Ovary (tissue), 3 donors: ENCODE results near the gene BEST2.

Experiments used
- POLR2A ChIP-seq: fragments of 450-650 bp; IDR thresholded peaks from one replicate; pipeline ENCODE4 v1.6.1; 2017; ENCODE audit warnings: antibody characterized with exemption, mild to moderate bottlenecking, moderate library complexity
- TF ChIP-seq, protein P1 (sequence below), 3 donors: fragments of 450-650 bp in 2 of 3; fragments of 200-600 bp in 1 of 3; IDR thresholded peaks; one replicate each; pipeline versions ENCODE4 v1.5.1 to v1.8.0; 2016 to 2022; ENCODE audit warnings: antibody characterized with exemption in 3 of 3, mild to moderate bottlenecking in 1 of 3
- donor health status: DM: no; HTN: no; CAD: no.

GRCh38 chr19:12799742-12800465, 48.3 kb downstream of the BEST2 start:
- no peak for TF ChIP-seq POLR2A
- TF ChIP-seq, protein P1, sequence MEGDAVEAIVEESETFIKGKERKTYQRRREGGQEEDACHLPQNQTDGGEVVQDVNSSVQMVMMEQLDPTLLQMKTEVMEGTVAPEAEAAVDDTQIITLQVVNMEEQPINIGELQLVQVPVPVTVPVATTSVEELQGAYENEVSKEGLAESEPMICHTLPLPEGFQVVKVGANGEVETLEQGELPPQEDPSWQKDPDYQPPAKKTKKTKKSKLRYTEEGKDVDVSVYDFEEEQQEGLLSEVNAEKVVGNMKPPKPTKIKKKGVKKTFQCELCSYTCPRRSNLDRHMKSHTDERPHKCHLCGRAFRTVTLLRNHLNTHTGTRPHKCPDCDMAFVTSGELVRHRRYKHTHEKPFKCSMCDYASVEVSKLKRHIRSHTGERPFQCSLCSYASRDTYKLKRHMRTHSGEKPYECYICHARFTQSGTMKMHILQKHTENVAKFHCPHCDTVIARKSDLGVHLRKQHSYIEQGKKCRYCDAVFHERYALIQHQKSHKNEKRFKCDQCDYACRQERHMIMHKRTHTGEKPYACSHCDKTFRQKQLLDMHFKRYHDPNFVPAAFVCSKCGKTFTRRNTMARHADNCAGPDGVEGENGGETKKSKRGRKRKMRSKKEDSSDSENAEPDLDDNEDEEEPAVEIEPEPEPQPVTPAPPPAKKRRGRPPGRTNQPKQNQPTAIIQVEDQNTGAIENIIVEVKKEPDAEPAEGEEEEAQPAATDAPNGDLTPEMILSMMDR (IDR thresholded peaks at IDR 0.05), result no peak
